ENCODE results near the gene CIDEA. TPM values are rescaled to one million over a fixed set of nuclear protein-coding genes. Genes with fewer than 3 reads are reported as not detected.

CIDEA gene
- total and polyA plus RNA-seq, 9 of the 15 experiments (the other 6 are each of a cell fraction or from before 2014, with no cell fraction given): not detected

DNA sequence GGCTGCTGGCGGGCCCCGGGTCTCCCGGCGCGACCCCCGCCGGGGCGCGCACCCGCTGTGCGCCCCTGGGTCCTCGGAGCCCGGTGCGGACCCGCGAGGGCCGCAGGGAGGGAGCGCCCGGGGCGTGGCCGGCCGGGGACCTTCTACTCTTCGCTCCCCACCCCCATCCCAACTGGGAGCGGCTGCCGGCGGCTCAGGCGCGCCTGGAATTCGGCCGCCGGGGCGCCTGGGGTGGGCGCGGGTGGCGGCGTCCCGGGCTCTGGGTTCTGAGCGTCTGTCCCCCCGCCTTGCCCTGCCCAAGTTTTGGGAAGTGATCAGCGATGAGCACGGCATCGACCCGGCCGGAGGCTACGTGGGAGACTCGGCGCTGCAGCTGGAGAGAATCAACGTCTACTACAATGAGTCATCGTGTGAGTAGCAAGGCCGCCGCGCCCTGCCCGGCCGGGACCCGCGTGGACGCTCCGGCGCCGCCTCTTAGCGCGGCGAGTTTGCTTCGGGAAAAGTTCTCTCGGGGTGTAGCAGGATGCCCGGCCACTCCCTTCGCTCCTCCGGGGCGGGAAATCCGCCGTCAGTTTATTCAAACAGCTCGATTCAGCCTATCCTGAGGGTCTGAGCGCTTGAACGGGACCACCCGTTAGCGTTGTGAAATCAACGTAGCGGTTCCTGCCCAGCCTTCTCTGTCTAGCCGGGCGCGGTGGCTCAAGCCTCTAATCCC, 54.4 kb downstream of the CIDEA start (continued):
- TF ChIP-seq, protein P1, sequence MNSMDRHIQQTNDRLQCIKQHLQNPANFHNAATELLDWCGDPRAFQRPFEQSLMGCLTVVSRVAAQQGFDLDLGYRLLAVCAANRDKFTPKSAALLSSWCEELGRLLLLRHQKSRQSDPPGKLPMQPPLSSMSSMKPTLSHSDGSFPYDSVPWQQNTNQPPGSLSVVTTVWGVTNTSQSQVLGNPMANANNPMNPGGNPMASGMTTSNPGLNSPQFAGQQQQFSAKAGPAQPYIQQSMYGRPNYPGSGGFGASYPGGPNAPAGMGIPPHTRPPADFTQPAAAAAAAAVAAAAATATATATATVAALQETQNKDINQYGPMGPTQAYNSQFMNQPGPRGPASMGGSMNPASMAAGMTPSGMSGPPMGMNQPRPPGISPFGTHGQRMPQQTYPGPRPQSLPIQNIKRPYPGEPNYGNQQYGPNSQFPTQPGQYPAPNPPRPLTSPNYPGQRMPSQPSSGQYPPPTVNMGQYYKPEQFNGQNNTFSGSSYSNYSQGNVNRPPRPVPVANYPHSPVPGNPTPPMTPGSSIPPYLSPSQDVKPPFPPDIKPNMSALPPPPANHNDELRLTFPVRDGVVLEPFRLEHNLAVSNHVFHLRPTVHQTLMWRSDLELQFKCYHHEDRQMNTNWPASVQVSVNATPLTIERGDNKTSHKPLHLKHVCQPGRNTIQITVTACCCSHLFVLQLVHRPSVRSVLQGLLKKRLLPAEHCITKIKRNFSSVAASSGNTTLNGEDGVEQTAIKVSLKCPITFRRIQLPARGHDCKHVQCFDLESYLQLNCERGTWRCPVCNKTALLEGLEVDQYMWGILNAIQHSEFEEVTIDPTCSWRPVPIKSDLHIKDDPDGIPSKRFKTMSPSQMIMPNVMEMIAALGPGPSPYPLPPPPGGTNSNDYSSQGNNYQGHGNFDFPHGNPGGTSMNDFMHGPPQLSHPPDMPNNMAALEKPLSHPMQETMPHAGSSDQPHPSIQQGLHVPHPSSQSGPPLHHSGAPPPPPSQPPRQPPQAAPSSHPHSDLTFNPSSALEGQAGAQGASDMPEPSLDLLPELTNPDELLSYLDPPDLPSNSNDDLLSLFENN (IDR thresholded peaks at IDR 0.05; ENCODE audit: low read depth in 2 of 2, low read length in 2 of 2): no peak
- TF ChIP-seq TAF7 (tag; IDR thresholded peaks at IDR 0.05) (no peak), ZNF184 (CRISPR knock-in tag; IDR thresholded peaks at IDR 0.05) (no peak), ILF3 (IDR thresholded peaks at IDR 0.05; ENCODE audit: borderline replicate concordance) (no peak), MAFG (tag; conservative IDR thresholded peaks at IDR 0.05) (no peak), SIRT6 (IDR thresholded peaks at IDR 0.05; ENCODE audit: low read depth, low read length) (no peak), SMARCA4 (IDR thresholded peaks at IDR 0.05) (peak; percentile 66; the same call in 1 of the 2 replicates), PHF21A (IDR thresholded peaks at IDR 0.05; ENCODE audit: borderline replicate concordance, low read depth) (0 out of 2 replicates have a peak, but pooled peaks have one; percentile 12), ZNF408 (CRISPR knock-in tag; IDR thresholded peaks at IDR 0.05; ENCODE audit: low read depth) (no peak), ZNF561 (CRISPR knock-in tag; conservative IDR thresholded peaks at IDR 0.05) (no peak), PCBP2 (IDR thresholded peaks at IDR 0.05; ENCODE audit: low read depth, low read length, poor library complexity, severe bottlenecking) (peak; percentile 27), TRIM24 (IDR thresholded peaks at IDR 0.05) (0 out of 4 replicates have a peak, but pooled peaks of 1 of the 2 experiments have one; percentile 25), ZNF780A (CRISPR knock-in tag; IDR thresholded peaks at IDR 0.05) (no peak), THRAP3 (IDR thresholded peaks at IDR 0.05; ENCODE audit: borderline replicate concordance) (no peak)
- TF ChIP-seq, protein P2, sequence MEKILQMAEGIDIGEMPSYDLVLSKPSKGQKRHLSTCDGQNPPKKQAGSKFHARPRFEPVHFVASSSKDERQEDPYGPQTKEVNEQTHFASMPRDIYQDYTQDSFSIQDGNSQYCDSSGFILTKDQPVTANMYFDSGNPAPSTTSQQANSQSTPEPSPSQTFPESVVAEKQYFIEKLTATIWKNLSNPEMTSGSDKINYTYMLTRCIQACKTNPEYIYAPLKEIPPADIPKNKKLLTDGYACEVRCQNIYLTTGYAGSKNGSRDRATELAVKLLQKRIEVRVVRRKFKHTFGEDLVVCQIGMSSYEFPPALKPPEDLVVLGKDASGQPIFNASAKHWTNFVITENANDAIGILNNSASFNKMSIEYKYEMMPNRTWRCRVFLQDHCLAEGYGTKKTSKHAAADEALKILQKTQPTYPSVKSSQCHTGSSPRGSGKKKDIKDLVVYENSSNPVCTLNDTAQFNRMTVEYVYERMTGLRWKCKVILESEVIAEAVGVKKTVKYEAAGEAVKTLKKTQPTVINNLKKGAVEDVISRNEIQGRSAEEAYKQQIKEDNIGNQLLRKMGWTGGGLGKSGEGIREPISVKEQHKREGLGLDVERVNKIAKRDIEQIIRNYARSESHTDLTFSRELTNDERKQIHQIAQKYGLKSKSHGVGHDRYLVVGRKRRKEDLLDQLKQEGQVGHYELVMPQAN (IDR thresholded peaks at IDR 0.05; ENCODE audit: borderline replicate concordance): no peak; the same call in 1 of the 2 replicates
- TF ChIP-seq, protein P3, sequence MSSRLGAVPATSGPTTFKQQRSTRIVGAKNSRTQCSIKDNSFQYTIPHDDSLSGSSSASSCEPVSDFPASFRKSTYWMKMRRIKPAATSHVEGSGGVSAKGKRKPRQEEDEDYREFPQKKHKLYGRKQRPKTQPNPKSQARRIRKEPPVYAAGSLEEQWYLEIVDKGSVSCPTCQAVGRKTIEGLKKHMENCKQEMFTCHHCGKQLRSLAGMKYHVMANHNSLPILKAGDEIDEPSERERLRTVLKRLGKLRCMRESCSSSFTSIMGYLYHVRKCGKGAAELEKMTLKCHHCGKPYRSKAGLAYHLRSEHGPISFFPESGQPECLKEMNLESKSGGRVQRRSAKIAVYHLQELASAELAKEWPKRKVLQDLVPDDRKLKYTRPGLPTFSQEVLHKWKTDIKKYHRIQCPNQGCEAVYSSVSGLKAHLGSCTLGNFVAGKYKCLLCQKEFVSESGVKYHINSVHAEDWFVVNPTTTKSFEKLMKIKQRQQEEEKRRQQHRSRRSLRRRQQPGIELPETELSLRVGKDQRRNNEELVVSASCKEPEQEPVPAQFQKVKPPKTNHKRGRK (tag; IDR thresholded peaks at IDR 0.05): no peak
- TF ChIP-seq, protein P4, sequence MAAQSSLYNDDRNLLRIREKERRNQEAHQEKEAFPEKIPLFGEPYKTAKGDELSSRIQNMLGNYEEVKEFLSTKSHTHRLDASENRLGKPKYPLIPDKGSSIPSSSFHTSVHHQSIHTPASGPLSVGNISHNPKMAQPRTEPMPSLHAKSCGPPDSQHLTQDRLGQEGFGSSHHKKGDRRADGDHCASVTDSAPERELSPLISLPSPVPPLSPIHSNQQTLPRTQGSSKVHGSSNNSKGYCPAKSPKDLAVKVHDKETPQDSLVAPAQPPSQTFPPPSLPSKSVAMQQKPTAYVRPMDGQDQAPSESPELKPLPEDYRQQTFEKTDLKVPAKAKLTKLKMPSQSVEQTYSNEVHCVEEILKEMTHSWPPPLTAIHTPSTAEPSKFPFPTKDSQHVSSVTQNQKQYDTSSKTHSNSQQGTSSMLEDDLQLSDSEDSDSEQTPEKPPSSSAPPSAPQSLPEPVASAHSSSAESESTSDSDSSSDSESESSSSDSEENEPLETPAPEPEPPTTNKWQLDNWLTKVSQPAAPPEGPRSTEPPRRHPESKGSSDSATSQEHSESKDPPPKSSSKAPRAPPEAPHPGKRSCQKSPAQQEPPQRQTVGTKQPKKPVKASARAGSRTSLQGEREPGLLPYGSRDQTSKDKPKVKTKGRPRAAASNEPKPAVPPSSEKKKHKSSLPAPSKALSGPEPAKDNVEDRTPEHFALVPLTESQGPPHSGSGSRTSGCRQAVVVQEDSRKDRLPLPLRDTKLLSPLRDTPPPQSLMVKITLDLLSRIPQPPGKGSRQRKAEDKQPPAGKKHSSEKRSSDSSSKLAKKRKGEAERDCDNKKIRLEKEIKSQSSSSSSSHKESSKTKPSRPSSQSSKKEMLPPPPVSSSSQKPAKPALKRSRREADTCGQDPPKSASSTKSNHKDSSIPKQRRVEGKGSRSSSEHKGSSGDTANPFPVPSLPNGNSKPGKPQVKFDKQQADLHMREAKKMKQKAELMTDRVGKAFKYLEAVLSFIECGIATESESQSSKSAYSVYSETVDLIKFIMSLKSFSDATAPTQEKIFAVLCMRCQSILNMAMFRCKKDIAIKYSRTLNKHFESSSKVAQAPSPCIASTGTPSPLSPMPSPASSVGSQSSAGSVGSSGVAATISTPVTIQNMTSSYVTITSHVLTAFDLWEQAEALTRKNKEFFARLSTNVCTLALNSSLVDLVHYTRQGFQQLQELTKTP (IDR thresholded peaks at IDR 0.05; ENCODE audit: low read depth in 1 of 2, partially characterized antibody in 2 of 2): no peak

Measured in K562 (cell line).